ENCODE data around the gene PRDM16.

PRDM16 gene

DNA sequence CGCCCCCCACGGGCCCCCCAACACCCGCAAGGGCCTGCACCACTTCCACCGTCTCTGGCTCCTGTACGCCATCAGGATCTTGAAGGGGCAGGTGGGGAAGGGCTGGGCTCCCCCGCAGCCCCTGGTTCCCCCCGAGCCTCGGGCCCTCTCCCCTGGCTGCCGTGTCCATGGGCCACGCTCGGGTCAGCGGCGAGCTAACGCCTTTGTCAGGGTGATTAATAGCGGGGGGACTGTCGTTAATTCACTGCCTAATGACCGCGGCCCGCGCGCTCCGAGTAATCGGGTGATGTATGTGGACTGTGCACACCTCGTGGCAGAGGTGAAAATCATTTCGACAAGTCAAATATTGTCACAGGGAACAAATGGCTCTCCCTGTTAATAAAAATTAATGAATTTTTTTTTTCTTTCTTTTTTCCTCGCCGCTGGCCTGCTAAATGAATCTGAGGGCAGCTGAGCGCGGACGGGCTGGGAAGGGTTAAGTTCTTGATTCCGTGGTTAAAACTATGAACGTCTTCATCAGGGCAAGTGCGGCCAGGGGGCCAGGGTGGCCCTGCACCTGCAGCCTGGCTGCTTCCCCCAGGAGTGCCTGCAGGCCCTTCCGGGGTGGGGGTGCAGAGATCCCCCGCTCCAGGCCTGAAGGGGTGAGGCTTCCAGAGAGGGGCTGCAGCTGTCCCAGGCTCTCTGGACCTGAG is 100.8 kb downstream of the PRDM16 start:
- DNase-seq, result peak; percentile 48

DNA sequence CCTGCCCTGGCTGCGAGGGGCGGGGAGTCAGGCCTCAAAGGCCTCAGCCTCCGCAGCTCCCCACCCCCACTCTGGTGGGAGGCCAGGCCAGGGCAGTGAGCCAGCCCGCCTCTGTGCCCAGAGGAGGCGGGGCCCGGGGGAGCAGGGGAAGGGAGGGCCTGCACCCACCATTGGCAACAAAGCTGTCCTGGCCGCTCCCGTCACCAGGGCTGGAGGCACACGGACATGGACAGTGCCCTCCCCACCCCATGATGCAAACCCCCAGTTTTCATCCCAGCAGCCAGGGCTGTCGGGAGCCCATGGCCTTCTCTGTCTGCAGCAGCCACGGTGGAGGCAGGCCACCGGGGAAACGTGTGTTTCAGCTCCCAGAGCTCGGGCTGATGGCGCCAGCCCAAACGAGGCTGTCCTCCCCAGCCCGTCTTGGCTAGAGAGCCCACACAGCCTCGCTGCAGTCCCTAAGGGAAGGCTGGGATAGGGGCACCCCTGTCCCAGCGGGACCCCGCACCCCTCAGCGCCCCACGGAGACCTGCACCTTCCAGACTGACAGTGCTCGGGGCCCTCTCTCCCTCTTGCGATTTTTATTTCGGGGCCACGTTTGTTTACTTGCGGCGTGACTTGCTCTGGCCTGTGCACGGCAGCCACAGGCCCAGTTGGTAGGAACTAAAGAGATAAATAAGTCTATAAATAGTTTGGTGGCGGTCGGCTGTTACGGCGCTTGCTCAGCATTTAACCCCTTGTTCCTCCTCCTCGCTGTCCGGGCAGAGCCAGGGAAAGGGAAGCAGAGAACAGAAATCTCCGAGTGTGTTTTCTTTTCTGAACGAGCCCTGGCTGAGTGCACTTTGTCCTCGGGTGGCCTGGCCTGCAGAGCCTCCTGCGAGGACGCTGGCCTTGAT is 101.8 kb downstream of the PRDM16 start:
- peak; percentile 89 for DNase-seq

DNA sequence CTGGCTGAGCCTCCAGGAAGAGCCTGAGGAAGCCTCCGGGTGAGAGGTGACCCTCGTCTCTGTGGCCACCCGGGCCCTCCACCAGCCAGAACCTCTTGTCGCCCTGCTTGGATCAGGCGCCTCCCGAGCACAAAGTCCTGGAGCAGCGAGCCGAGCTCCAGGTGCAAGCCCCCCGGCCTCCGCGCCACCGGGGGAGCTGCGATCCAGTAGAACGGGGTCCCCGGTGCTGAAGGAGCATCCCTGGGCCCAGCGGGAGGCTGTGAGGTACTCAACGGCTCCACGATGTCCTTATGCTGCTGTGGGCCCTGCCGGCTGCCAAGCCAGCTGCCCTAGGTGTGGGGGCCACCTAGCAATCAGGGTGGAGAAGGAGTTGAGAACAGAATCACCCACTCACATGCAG is 102.8 kb downstream of the PRDM16 start:
- no peak for DNase-seq

DNA sequence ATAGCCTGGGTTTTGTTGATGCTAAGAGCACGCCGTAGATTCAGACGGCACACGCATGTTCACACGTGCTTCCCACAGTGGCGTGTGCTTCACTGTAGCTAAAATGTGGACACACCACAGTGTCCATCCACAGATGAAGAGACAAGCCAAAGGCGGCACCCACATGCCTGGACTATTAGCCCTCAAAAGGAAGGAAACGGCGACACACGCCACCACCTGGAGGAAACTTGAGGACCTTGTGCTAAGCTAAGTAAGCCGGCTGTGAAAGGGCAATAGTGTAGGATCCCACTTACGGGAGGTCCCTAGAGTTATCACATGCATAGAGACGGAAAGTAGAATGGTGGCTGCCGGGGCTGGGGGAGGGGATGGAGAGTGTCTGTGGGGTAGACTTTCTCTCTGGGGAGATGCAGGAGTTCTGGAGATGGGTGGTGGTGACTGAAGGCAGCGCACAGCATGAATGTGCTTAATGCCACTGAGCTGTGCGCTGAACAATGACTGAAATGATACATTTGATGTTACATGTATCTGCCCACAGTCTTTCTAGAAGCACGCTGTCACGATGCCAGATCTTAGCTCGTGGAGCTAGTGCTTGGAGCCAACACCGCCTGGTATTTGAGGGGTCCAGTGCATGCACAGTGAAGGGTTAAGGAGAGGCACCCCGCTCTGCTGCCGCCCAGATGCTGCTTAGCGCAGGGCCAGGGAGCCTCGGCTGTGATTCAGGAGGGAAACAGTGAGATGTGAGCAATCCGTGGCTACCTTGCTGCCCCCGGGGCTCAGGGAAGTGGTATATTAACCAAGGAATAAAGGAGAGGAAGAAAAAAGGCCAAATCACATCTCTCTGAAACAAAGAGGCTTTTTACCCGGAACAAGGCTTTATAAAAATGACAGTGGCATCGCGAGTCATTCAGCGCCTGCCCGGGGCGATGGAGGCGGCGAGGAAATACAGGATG is 103.7 kb downstream of the PRDM16 start:
- DNase-seq, result no peak

DNA sequence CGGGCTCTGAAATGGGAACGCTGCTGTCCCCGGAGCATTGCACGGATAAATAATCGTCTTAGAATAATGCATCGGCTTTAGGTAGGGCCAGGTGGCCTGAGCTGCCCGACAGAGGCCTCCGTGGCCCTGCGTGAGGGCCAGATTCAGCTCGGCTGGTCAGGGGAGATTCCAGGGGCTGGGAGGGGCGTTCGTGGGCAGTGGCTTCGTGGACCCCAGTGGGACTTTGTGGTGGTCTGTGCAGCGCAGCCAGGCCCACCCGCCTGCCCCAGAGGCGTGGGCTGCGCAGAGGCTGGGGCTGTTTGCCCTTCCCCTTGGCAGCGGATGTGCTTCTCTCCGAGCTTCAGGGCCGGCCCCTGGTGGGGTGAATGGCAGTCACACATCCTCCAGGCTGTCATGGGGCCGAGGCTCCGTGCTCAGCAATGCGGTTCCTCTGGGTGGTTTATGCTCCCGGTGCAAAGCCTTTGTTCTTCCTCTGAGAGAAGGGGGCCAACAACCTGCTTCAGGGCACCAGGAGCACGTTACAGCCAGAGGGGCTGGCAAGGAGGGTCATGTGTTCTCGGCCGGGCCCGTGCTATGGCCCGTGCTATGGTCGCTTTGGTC is 104.5 kb downstream of the PRDM16 start:
- DNase-seq, result no peak

DNA sequence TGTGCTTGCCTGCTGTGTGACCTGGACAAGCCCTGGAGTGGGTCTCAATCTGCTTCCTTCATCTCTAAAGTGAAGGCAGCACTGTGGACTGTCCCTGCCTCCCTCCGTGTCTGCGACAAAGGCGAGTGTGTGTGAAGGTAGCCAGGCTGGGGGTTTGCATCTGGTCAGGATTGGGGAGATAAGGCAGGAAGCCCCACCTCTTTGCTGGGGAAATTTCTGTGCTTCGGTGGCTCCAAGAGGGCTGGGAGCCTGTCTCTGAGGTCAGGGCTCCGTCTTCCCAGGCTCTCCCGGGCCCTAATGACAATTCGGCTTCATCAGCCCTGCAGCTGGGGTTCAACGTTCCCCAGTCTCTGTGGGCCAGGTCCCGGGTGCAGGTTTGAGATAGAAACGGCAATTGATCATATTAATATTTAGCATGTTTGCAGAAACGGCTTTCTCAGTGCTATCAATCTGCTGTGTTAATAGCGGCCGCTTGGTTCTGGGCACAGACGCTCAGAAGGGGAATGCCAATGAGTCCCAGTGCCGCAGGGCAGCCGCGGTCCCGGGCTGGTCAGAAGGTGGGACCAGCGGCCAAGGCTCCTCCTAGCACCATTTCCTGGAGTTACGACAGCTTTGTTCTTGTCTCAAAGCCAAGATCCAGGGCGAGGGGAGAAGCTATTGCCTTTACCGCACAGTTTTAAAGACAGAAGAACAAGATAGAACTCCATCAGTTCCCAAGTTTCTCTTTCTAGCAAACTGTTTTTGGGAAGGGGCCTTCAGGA is 105.7 kb downstream of the PRDM16 start:
- DNase-seq, result no peak

DNA sequence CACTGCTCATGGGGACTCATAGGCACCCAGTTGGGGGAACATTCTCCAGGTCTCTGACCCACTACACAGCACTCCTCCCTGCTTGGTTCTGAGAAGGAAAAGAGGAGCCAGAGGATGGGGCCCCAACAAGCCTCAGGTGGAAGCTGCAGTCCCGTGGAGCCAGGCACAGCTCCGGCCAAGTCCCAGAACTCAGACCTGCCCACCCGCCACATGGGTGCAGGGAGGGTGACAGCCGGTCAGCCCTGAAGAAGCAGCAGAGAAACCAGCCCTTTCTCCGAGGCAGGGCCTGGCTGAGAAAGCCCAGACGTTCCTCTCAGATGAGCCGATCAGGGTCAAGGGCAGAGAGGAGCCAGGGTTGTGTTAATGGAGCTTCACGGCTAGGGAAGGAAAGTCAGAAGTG is 106.5 kb downstream of the PRDM16 start:
- no peak for DNase-seq

DNA sequence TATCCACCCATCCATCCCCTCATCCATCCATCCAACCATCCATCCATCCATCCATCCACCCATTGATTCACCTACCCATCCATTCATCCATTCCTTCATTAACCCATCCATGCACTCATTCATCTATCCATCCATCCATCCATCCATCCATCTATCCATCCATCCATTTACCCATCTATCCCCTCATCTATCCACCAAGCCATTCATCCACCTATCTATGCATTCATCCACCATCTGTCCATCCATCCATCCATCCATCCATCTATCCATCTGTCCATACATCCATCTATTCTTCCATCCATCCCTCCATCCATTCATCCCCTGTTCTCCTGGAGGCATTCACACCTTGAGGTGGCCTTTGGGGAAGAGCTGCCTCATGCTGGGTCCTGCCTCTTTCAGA is 107.0 kb downstream of the PRDM16 start:
- DNase-seq, result no peak

DNA sequence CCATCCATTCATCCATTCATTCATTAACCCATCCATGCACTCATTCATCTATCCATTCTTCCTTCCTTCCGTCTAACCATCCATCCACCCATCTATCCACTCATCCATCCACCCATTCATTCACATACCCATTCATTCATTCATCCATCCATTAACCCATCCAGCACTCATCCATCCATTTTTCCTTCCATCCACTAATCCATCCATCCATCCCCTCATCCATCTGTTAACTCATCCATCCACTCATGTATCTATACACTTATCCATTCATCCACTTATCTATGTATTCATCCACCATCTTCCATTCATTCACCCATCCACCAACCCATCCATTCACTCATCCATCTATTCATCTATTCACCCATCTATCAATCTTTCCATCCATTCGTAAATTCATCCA is 107.8 kb downstream of the PRDM16 start:
- DNase-seq, result no peak

DNA sequence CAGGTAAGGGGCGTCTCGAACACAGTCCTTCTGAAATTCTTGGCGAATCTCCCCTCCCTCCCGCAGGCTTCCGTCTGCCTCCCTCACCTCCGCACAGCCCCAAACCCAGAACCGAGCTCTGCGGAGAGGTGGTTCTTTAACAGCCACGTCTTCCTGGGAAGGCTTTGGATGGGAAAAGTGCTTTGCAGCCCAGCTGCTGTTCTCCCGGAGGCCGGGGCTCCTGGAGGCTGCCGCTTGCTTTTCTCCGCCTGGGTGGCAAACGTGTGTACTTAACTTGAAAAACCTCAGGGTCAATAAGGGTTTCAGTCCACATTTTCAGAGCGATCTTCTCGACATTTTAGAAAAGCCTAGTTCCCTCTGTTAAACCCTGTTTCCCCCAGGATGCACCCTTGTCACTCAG is 109.3 kb downstream of the PRDM16 start:
- no peak for DNase-seq

DNA sequence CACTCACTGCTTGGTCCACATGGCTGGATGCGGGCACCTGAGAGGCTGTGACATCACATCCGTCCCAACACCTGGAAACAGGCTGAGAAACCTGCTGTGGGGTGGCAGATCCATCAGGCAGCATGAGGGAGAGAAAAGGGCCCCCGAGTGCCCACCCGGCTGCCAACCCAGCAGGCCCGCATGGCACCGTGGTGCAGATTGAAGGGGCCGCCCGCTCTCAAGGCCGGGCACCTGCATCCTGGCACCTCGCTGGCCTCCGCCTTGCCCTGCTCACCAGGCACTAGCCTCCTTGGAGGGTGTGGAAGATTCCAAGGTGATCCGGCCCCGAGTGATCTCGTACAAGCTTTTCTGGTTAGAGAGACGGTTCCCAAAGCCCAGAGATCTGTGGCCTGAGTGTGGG is 110.5 kb downstream of the PRDM16 start:
- DNase-seq, result no peak

DNA sequence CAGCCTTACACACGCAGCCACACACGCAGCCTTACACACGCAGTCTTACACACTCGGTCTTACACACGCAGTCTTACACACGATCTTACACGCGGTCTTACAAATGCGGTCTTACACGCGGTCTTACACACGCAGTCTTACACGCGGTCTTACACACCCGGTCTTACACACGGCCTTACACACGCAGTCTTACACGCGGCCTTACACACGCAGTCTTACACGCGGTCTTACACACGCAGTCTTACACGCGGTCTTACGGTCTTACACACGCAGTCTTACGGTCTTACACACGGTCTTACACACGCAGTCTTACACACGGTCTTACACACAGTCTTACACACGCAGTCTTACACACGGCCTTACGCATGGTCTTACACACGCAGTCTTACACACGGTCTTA is 111.9 kb downstream of the PRDM16 start:
- DNase-seq, result no peak

DNA sequence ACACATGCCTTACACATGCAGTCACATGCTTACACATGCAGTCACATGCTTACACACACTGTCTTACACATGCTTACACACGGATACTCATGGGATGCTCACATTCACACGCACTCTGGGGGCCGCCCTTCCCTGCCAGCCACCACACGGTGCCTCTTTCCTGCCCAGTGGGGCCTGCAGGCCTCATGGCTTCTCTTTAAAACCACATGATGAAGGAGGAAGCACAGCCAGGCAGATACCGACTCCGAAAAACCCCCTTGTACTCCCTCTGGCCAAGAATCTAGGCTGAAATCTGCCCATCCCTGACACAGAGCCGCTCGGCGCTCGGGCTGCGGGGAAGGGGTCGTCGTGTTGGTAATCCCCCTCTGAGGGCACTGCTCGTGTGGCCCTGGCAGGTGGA is 113.0 kb downstream of the PRDM16 start:
- DNase-seq, result no peak

DNA sequence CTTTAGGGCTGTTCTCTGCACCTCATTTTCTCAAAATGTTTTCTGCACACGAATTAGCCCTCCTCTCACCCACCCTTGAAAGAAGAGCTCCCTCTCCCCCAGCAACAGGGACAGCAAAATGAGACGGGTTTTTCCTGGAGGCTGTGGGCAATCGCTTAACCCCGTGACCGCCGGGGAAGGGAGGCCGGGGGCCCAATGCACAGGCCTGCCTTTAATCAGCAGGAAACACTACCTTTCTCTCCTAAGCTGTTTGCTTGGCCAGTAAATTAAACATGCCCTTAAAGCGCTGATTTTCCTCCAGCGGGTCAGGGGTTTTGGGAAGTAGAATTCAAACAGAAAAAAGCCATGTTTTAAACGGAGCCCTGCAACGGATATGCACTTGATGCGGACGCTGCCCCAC is 114.4 kb downstream of the PRDM16 start:
- no peak for DNase-seq

DNA sequence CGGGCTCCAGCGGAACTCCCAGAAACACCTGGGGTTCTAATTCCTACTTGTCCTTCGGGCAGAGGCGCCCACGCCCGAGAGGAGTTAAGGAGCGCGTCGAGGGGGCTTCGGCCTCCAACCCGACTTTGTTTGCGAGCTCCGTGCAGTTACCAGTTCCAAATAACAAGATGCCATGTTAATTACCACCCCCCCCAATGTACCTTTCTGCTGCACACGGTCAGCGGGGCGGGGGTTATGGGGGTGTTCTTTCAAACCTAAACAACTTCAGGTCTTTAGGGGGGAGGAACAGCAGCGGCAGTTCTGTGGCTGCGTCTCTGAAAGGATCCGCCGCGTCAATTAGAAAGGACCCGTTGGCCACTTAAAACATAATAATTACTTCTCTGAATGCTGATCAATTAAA is 114.8 kb downstream of the PRDM16 start:
- DNase-seq, result no peak

DNA sequence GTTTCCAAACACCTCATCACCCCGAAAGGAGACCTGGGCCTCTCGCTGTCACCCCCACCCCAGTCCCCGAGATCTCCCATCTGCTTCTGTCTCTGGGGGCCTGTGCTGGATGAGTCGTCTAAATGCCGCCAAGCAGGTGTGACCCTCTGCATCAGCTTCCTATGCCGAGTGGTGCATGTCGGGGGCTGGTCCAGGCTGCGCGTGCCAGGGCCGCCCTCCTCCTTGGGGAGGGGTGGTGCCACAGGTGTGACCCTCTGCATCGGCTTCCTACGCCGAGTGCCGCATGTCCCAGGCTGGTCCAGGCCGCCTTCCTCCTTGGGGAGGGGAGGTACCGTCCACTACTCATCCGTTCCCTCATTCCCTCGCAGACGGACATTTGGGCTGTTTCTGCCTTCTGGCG is 115.7 kb downstream of the PRDM16 start:
- DNase-seq, result no peak

DNA sequence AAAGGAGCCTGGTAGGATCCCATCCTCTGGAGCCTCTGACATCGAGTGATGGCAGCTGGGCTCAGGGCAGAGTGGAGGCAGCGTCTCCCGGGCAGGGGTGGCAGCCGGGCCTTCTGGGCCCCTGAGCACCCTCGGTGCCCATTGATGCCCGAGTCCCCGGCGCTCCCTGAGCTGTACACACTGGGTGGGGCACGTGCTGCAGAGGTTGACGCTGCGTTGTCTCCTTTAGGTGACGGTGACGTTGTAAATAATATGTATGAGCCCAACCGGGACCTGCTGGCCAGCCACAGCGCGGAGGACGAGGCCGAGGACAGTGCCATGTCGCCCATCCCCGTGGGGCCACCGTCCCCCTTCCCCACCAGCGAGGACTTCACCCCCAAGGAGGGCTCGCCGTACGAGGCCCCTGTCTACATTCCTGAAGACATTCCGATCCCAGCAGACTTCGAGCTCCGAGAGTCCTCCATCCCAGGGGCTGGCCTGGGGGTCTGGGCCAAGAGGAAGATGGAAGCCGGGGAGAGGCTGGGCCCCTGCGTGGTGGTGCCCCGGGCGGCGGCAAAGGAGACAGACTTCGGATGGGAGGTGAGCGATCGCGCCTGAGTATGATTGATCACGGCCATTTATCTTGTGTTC is 117.0 kb downstream of the PRDM16 start:
- no peak for DNase-seq

DNA sequence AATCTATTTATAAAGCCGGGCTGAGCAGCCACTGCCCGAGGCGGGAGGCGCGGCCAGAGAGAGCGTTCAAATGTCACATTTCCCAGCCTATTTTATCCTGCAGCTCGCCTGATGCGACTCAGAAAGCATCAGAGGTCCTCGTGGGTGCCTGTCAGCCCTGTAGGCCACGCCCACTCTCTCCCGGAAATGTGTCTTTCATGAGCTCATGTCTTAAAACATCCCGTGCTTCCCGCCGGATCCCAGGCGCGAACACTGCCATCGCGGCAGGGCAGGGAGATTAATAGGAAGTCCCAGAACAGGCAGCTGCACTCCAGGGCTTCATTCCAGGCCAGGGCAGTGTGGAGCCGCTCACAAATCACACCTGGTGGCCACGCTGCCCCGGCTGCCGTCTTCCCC is 117.5 kb downstream of the PRDM16 start:
- peak; percentile 79 for DNase-seq

DNA sequence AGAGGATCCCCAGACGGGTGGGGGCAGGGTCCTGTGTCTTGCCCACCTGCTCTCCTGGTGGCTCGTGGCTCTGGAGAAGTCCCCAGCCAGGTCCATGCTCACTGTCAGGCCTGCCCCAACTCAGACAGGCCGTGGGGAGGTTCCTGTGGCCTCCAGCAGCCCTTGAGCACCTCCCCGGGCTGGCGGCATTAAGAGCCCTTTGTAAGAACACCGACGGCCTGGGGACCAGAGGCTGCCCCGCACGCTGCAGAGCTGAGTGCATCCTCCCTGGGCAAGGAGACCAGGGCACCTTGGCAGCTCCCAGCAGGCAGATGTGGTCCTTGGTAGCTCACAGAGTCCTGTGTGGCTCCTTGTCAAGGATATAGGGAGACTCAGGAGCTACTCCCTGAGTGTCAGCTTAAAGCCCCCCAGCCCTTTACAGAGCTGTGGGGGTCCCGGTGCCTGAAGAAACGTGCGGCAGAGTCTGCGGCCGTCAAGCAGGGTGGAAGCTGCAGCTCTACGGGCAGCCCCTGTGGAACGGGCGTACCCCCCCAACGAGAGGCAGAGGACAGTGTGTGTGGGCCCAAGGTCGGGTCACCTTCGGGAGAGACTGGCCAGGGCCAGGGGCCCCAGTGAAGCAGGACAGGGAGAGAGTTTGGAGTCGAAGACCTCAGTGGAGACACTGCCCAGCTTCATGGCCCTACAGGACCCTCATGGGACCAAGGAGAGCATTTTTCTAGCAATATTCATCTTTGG is 118.6 kb downstream of the PRDM16 start:
- DNase-seq, result no peak

DNA sequence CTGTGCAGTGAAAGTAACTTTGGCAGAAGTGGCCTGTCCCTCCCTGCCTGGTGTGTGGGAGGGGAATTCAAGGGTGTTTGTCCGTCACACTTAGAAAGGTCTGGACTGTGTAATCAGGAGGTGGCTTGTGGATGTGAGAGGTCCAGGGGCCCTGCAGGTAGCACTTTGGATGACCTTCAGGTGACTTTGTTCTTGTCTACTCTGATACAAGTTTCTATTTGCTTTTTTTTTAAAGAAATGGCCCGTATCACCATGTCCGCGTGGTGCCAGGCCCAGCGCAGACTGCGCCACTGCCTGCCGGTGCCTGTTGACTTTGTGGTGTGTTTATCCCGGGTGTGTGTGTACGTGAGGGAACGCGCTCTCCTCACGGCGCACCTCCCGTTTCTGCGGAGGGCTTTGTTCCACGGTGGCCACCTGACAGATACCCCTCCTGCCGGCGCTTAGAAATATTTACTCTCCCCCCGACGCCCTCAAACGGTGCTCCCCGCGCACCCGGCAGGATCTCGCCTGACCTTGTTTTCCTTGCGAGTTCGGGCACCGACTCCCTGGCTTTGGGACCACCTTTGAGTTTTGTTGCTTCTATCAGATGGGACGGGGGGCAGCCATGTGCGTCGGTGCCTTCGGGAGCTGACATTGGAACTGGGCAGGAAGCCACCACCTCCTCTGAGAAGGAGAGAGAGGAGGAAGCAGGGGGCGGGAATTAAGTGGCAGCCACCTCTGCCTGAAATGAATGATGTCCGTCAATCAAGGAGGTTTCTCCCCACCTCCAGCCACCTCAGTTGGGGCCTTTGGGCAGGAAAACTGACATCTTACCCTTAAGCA is 119.4 kb downstream of the PRDM16 start:
- no peak for DNase-seq

All from eye (tissue), 1 donor.